Activated naive CD8-positive, alpha-beta T cell treated with anti-CD3 and anti-CD28 coated beads for 36 hours (primary cell): Measurements from ENCODE around the gene RAD18. TPM values are rescaled to one million over a fixed set of nuclear protein-coding genes. Genes with fewer than 3 reads are reported as not detected.

Source experiments
- DNase-seq: peaks from one replicate; pipeline ENCODE4 v3.0.0; 2021
- H3K27ac Mint-ChIP-seq: one replicate; pipeline ENCODE4 v1.8.0; 2022; ENCODE audit warnings: mild to moderate bottlenecking, moderate library complexity, mixed read lengths
- H3K27me3 Mint-ChIP-seq: one replicate; pipeline ENCODE4 v1.8.0; 2022; ENCODE audit warnings: mild to moderate bottlenecking, mixed read lengths
- H3K36me3 Mint-ChIP-seq: one replicate; pipeline ENCODE4 v1.8.0; 2021; ENCODE audit warnings: mild to moderate bottlenecking, mixed read lengths
- H3K4me1 Mint-ChIP-seq: one replicate; pipeline ENCODE4 v1.8.0; 2021; ENCODE audit warnings: mixed read lengths
- H3K4me3 Mint-ChIP-seq: one replicate; pipeline ENCODE4 v1.8.0; 2022; ENCODE audit warnings: mild to moderate bottlenecking, moderate library complexity, mixed read lengths
- H3K9me3 Mint-ChIP-seq: one replicate; pipeline ENCODE4 v1.8.0; 2022; ENCODE audit warnings: mixed read lengths
- total RNA-seq, 2 experiments: library from RNA; stranded (reverse); gene quantifications; one replicate each; pipeline ENCODE4 v1.2.3, GENCODE V29; 2021

RAD18 gene
- total RNA-seq, 2 experiments from 2014 or later = 54.6 to 60.5 TPM

GRCh38 chr3:8857720-8858367 lies 105.4 kb downstream of the RAD18 start:
- no peak for DNase-seq
- Mint-ChIP-seq H3K9me3 (no peaks in the 10 kb centered on the region), H3K4me3 (no peak overlapping the region), H3K27me3 (no peaks in the 10 kb centered on the region), H3K4me1 (peaks cover 4% of the 10 kb centered on the region), H3K27ac (no peak overlapping the region), H3K36me3 (peaks cover 8% of the 10 kb centered on the region)

DNA sequence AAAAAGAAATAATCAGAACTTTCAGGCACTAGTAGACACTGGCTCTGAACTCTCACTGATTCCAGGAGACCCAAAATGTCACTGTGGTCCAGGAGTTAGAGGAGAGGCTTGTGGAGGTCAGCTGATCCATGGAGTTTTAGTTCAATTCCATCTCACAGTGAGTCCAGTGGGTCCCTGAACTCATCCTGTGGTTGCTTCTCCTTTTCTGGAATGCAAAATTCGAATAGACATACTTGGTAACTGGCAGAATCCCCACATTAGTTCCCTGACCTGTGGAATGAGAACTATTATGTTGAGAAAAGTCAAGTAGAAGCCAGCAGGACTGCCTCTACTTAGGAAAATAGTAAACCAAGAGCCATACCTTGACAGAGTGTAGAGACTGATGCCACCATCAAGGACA lies 106.6 kb downstream of the RAD18 start:
- no peaks in the 10 kb centered on the region for H3K9me3 Mint-ChIP-seq
- no peaks in the 10 kb centered on the region for H3K27me3 Mint-ChIP-seq
- no peak overlapping the region for H3K4me3 Mint-ChIP-seq
- H3K36me3 Mint-ChIP-seq = peaks cover 8% of the 10 kb centered on the region
- DNase-seq = no peak
- H3K4me1 Mint-ChIP-seq = peaks cover 4% of the 10 kb centered on the region
- no peak overlapping the region for H3K27ac Mint-ChIP-seq

GRCh38 chr3:8856071-8856470 lies 107.2 kb downstream of the RAD18 start:
- H3K9me3 Mint-ChIP-seq = no peaks in the 10 kb centered on the region
- H3K27me3 Mint-ChIP-seq = no peaks in the 10 kb centered on the region

DNA sequence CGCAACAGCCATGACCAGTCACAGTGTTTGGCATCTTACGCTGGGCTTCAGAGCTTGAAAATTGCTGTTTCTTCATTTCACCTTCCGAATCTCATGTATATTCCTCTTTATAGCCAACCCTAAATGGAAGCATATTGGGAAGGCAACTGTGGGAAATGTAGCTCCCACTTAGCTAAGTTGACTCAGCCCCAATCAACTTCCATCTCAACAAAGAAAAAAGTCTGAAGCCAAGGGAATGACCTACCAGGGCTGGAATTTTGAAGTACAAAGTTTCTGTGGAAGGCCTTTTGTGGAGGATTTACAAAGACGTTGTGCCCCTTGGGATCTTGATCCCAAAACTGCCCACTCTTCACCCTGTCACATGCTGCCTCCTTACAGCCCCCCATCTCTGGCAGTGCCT lies 108.6 kb downstream of the RAD18 start:
- H3K9me3 Mint-ChIP-seq = no peaks in the 10 kb centered on the region
- H3K4me1 Mint-ChIP-seq = peaks cover 4% of the 10 kb centered on the region
- DNase-seq = no peak
- H3K27ac Mint-ChIP-seq = no peak overlapping the region
- H3K27me3 Mint-ChIP-seq = no peaks in the 10 kb centered on the region
- peaks cover 8% of the 10 kb centered on the region for H3K36me3 Mint-ChIP-seq
- no peak overlapping the region for H3K4me3 Mint-ChIP-seq

More at GRCh38 chr3:8856071-8856470, 107.2 kb downstream of the RAD18 start:
- DNase-seq = no peak
- no peak overlapping the region for H3K4me3 Mint-ChIP-seq
- H3K36me3 Mint-ChIP-seq = peaks cover 8% of the 10 kb centered on the region
- no peak overlapping the region for H3K27ac Mint-ChIP-seq
- H3K4me1 Mint-ChIP-seq = peaks cover 4% of the 10 kb centered on the region

DNA sequence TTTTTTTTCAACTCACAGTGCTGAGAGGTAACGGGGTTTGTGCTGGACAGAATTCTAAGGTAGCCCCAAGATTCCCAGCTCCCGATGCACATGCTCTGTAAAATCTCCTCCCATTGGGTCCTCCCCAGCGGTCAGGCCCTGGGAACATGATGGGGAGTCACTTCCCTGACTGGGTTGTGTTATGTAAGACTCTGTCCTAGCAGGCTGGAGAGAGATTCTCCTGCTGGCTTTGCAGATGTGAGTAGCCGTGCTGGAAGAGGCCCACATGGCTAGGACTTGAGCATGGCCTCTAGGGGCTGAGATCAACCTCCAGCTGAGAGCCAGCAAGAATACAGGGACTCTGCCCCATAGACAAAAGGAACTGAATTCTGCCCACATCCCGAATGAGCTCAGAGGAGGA lies 110.2 kb downstream of the RAD18 start:
- no peak overlapping the region for H3K4me3 Mint-ChIP-seq
- no peaks in the 10 kb centered on the region for H3K9me3 Mint-ChIP-seq
- no peaks in the 10 kb centered on the region for H3K27me3 Mint-ChIP-seq
- H3K4me1 Mint-ChIP-seq = no peaks in the 10 kb centered on the region
- DNase-seq = no peak
- no peak overlapping the region for H3K27ac Mint-ChIP-seq
- H3K36me3 Mint-ChIP-seq = peaks cover 5% of the 10 kb centered on the region

DNA sequence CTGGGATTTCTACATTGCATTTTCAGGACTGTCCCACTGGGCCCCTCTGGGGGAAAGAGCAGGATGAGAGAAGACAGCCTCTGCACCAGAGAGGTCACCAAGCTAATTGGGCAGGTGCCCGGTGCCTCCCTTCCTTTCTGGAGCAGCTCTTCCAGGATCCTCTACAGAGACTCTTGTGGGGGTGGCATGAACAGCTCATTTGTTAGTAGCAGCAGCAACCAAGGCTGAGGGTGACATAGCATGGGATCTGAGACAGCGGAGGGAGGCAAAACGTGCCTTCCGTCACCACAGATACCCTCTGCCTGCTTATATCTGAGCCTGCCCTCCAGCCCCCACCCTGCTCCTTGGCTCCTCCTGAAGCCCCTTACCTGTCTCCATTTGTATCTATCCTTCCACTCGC lies 110.8 kb downstream of the RAD18 start:
- peaks cover 6% of the 10 kb centered on the region for H3K36me3 Mint-ChIP-seq
- no peak overlapping the region for H3K27ac Mint-ChIP-seq
- H3K27me3 Mint-ChIP-seq = no peaks in the 10 kb centered on the region
- no peak for DNase-seq
- no peaks in the 10 kb centered on the region for H3K9me3 Mint-ChIP-seq
- H3K4me1 Mint-ChIP-seq = no peaks in the 10 kb centered on the region
- no peak overlapping the region for H3K4me3 Mint-ChIP-seq

DNA sequence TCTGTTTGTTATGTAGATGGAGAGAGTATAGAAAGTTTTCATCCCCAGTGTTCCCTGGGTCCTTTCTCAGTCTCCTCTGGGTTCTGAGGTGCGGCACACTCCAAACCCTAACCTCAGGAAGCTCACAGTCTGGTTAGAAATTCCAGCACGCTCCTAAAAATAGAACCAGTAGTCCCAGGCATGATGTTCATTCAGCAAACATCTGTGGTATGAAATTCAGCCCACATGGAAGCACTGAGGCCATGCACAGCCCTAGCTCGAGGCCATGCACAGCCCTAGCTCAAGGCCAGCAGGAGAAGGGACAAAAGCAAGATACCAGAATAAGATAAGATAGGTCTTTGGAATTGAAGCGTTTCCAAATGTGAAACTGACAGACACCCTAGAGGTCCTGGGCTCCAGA lies 111.6 kb downstream of the RAD18 start:
- H3K27me3 Mint-ChIP-seq = no peaks in the 10 kb centered on the region
- H3K9me3 Mint-ChIP-seq = no peaks in the 10 kb centered on the region
- no peak for DNase-seq

DNA sequence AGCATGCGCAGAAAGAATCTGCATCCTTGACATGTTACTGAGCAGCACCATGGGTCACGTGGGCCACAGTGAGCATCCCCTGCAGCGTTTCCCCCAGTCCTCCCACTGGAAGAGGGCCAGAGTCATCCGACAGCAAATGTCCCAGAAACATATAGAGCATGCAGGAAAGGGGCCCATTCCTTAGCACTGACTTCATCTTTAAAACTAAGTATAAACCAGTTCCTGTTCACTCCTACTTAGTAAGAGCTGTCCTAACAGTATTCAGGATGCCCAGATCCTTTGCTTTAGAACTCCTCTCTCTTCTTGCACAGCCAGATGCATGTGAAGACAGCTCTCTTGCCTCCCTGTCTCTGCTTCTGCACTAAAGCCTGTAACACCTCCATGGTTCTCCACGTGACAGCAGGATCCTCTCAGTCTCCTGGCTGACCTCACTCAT lies 114.6 kb downstream of the RAD18 start:
- H3K4me1 Mint-ChIP-seq = no peaks in the 10 kb centered on the region

More for the DNA sequence above, 111.6 kb downstream of the RAD18 start:
- H3K4me3 Mint-ChIP-seq = no peak overlapping the region
- H3K27ac Mint-ChIP-seq = no peak overlapping the region
- H3K36me3 Mint-ChIP-seq = peaks cover 6% of the 10 kb centered on the region
- H3K4me1 Mint-ChIP-seq = no peaks in the 10 kb centered on the region

DNA sequence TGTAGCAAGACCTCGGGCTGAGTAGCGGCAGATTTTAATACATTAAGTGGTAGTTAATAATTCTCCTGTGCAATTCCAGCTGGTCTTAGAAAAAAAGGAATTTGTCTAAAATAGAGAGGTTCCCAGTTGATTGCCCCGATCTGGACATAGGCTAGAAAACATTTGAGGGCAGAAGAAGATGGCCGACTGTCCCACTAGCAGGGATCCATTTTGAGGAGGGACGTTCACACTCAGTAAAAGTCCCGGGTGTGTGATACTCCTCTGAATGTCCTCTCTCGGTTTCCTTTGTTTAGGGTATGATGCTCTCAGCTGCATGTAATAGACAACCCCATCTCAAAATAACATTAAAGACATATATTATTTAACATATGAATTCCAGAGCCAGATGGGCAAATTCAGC lies 116.0 kb downstream of the RAD18 start:
- Mint-ChIP-seq H3K27me3 (no peaks in the 10 kb centered on the region), H3K4me3 (no peak overlapping the region), H3K4me1 (no peaks in the 10 kb centered on the region), H3K27ac (no peak overlapping the region), H3K9me3 (no peaks in the 10 kb centered on the region), H3K36me3 (peaks cover 7% of the 10 kb centered on the region)
- no peak for DNase-seq

More for the DNA sequence above, 114.6 kb downstream of the RAD18 start:
- Mint-ChIP-seq H3K36me3 (peaks cover 5% of the 10 kb centered on the region), H3K9me3 (no peaks in the 10 kb centered on the region), H3K27me3 (no peaks in the 10 kb centered on the region), H3K27ac (no peak overlapping the region), H3K4me3 (no peak overlapping the region)
- DNase-seq = no peak

GRCh38 chr3:8846176-8846575 lies 117.1 kb downstream of the RAD18 start:
- no peak overlapping the region for H3K4me3 Mint-ChIP-seq
- H3K9me3 Mint-ChIP-seq = no peaks in the 10 kb centered on the region
- H3K27me3 Mint-ChIP-seq = no peaks in the 10 kb centered on the region
- no peaks in the 10 kb centered on the region for H3K4me1 Mint-ChIP-seq
- no peak for DNase-seq
- peaks cover 7% of the 10 kb centered on the region for H3K36me3 Mint-ChIP-seq
- H3K27ac Mint-ChIP-seq = no peak overlapping the region

DNA sequence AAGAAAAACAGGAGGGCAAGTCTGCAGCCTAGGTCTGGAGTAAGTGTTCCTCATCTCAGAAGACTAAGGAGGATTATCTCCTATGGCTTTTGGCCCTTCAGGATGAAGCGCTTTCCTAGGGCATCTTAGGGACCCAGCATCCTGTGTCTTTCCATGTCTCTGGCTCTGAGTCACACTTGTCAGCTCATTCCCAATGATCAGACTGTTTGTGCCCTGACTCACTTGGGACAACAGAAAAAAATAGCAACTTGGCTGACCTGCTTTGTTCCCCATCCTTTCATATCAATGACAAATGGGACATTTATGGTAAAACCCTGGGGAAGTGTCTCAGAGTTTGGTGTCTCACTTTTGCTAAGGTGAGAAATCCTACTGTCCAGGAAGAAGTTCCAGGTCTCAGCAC lies 117.6 kb downstream of the RAD18 start:
- no peak overlapping the region for H3K27ac Mint-ChIP-seq
- no peaks in the 10 kb centered on the region for H3K27me3 Mint-ChIP-seq
- H3K36me3 Mint-ChIP-seq = peaks cover 7% of the 10 kb centered on the region
- H3K4me3 Mint-ChIP-seq = no peak overlapping the region
- DNase-seq = no peak
- no peaks in the 10 kb centered on the region for H3K9me3 Mint-ChIP-seq
- no peaks in the 10 kb centered on the region for H3K4me1 Mint-ChIP-seq

- Mint-ChIP-seq H3K4me1 (no peaks in the 10 kb centered on the region), H3K9me3 (no peaks in the 10 kb centered on the region), H3K27me3 (no peaks in the 10 kb centered on the region), H3K27ac (no peak overlapping the region), H3K4me3 (no peak overlapping the region), H3K36me3 (peaks cover 7% of the 10 kb centered on the region)
- no peak for DNase-seq
Measured at GRCh38 chr3:8843347-8843746, 119.9 kb downstream of the RAD18 start.

- H3K4me3 Mint-ChIP-seq = no peak overlapping the region
- no peaks in the 10 kb centered on the region for H3K9me3 Mint-ChIP-seq
- no peak overlapping the region for H3K27ac Mint-ChIP-seq
- no peak for DNase-seq
- no peaks in the 10 kb centered on the region for H3K4me1 Mint-ChIP-seq
- peaks cover 6% of the 10 kb centered on the region for H3K36me3 Mint-ChIP-seq
- no peaks in the 10 kb centered on the region for H3K27me3 Mint-ChIP-seq
Measured at GRCh38 chr3:8842293-8842692, 121.0 kb downstream of the RAD18 start.

DNA sequence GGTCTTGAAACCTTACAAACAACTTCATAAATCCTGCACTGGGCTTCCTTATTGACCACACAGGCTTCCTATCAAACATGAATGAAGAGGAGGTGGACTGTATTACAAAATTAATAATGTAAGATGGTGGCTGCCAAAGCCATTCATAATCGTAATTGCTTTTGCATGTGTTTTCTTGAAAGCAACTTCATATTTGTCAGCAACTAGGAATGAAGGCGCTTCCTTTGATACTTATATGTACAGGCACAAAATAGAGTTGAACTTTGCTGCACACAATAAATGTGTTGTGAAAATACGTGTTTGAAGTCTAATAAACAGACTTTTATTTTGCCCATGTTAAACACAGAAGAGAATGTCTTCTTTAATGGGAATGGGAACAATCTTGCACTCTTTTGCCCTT lies 121.8 kb downstream of the RAD18 start:
- Mint-ChIP-seq H3K4me1 (no peaks in the 10 kb centered on the region), H3K36me3 (peaks cover 6% of the 10 kb centered on the region)

DNA sequence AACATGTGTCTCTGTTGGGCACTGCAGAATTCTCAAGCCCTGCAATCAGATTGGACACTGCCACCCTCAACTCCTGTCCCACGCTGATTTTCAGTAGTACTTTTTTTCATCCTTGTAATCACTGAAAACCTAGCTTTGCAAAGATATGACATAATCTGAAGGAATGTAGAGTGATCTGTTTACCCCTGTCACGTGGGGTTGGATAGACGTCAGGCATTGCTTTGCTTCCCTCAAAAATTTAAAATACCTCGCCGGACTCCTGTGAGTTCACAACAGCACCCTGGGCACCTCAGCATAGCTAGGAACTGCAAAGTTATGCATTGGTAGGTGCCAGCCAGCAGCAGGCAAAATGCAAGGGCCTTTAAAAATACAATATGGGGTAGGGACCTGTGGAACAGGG lies 122.7 kb downstream of the RAD18 start:
- no peak for DNase-seq
- peaks cover 6% of the 10 kb centered on the region for H3K36me3 Mint-ChIP-seq
- H3K27ac Mint-ChIP-seq = no peak overlapping the region
- H3K4me3 Mint-ChIP-seq = no peak overlapping the region
- H3K4me1 Mint-ChIP-seq = no peaks in the 10 kb centered on the region
- H3K9me3 Mint-ChIP-seq = no peaks in the 10 kb centered on the region
- H3K27me3 Mint-ChIP-seq = no peaks in the 10 kb centered on the region

More for the DNA sequence above, 121.8 kb downstream of the RAD18 start:
- H3K9me3 Mint-ChIP-seq = no peaks in the 10 kb centered on the region
- DNase-seq = no peak
- H3K27me3 Mint-ChIP-seq = no peaks in the 10 kb centered on the region
- no peak overlapping the region for H3K4me3 Mint-ChIP-seq
- H3K27ac Mint-ChIP-seq = no peak overlapping the region

GRCh38 chr3:8839607-8840325 lies 123.5 kb downstream of the RAD18 start:
- Mint-ChIP-seq H3K9me3 (no peaks in the 10 kb centered on the region), H3K27me3 (no peaks in the 10 kb centered on the region)
- no peak for DNase-seq

More at GRCh38 chr3:8839607-8840325, 123.5 kb downstream of the RAD18 start:
- no peaks in the 10 kb centered on the region for H3K4me1 Mint-ChIP-seq
- peaks cover 6% of the 10 kb centered on the region for H3K36me3 Mint-ChIP-seq
- no peak overlapping the region for H3K27ac Mint-ChIP-seq
- no peak overlapping the region for H3K4me3 Mint-ChIP-seq
